ENCODE results near the gene ENPP4.
"Not testable (repeated sequence)": the region's sequence is repeated elsewhere in the genome, so short reads cannot be mapped to it uniquely, and the experiment has no call there.

The ENPP4 gene

DNA sequence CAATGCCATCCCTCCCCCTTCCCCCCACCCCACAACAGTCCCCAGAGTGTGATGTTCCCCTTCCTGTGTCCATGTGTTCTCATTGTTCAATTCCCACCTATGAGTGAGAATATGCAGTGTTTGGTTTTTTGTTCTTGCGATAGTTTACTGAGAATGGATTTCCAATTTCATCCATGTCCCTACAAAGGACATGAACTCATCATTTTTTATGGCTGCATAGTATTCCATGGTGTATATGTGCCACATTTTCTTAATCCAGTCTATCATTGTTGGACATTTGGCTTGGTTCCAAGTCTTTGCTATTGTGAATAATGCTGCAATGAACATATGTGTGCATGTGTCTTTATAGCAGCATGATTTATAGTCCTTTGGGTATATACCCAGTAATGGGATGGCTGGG, 1.5 kb downstream of the ENPP4 start:
- DNase-seq: not testable (repeated sequence)

- no peak for DNase-seq
Observed at GRCh38 chr6:46134216-46134615, 4.4 kb downstream of the ENPP4 start.

DNA sequence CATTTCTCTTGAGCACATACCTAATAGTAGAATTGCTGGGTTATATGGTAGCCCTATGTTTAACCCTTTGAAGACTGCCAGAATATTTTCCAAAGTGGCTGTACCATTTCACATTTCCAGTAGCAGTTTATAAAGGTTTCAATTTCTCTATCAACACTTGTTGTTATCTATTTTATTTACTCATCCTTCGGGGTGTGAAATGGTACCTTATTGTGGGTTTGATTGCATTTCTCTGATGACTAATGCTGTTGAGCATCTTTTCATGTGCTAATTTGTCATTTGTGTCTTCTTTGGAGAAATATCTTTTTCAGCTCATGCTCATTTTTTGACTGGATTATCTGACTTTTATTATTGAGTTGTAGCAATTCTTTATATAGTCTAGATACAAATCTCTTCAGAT, 5.4 kb downstream of the ENPP4 start:
- DNase-seq: no peak

DNA sequence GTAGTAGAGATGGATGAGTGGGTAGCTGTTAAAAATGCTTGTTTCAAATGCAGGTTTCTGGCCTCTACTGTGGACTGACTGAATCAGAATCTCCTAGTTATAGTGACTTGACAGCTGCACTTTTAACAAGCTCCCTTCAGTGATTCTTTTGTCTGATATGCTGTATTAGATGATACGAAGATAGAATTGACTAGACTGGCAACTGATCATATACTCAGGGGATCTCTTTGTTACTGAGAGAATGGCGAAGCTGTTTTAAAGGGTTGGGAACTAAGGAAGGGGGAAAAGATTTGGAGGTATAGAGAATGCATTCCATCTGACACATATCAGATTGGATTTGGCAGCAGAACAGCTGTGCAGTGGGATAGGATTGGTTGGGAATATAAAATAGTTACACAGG, 7.0 kb downstream of the ENPP4 start:
- DNase-seq: no peak

- DNase-seq: no peak
Observed at GRCh38 chr6:46137387-46137786, 7.6 kb downstream of the ENPP4 start.

- DNase-seq: no peak
Observed at GRCh38 chr6:46138281-46138680, 8.5 kb downstream of the ENPP4 start.

- no peak for DNase-seq
Observed at GRCh38 chr6:46144270-46144669, 14.5 kb downstream of the ENPP4 start.

DNA sequence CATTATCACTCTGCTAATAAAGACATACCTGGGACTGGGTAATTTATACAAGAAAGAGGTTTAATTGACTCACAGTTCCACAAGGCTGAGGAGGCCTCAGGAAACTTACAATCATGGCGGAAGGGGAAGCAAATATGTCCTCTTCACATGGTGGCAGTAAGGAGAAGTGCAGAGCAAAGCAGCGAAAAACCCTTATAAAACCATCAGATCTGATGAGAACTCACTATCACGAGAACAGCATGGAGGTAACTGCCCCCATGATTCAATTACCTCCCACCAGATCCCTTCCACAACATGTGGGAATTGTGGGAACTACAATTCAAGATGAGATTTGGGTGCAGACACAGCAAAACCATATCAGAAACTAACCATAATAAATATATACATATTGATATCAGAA, 19.3 kb downstream of the ENPP4 start:
- not testable (repeated sequence) for DNase-seq

- no peak for DNase-seq
Observed at GRCh38 chr6:46156701-46157100, 26.9 kb downstream of the ENPP4 start.

- DNase-seq: no peak
Observed at GRCh38 chr6:46159229-46159628, 29.4 kb downstream of the ENPP4 start.

GRCh38 chr6:46160102-46160501, 30.3 kb downstream of the ENPP4 start:
- no peak for DNase-seq

DNA sequence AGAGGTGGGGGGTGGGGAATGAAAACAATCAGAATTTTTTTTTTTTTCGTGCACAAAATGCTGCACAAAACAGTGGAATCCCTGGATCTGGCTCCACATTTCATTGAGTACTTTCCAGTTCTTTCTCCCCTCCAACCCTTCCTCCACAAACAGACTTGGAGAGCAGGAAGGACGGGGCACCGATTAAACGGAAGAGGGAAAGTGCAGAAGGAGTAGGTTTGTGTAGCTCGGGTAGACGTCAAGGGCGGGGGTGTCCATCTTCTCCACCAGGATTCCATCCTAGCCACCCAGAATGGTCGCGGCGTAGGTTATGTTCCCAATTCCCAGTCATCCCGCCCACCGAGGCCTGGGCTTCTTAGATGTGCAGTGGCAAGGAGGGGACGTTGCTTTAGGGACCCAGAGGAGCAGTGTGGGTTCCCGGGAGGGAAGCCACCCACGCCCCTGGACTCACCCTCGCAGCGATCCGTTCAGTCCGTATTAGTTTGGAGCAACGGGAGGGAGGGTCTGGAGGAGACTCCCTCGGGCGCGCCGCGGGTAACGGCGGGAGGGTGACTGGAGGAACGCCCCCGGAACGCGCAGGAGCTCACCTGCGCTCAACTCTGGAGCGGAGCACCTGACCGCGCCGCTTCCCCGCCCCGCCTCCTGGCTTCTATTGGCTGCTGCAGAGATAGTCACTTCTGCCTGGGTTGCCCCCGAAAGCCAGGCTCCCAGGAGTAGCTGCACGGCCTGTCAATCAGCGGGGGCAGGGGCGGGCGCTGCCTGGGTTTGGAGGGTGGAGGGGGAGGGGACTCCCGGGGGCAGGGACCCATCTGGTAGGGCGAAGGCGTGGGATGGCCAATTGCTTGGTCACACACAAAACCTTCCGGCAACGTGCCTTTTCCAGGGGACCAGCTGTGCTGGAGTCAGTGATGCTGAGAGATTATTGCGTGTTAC, 40.8 kb downstream of the ENPP4 start, which contains the start of gene ENPP5:
ENPP5 (minus strand) TSS at position 624 of the 933 bp plus-strand sequence. CDS start 2,718 bp downstream, outside the sequence.
- peak; percentile 29 to 69 (median 42) for DNase-seq

DNA sequence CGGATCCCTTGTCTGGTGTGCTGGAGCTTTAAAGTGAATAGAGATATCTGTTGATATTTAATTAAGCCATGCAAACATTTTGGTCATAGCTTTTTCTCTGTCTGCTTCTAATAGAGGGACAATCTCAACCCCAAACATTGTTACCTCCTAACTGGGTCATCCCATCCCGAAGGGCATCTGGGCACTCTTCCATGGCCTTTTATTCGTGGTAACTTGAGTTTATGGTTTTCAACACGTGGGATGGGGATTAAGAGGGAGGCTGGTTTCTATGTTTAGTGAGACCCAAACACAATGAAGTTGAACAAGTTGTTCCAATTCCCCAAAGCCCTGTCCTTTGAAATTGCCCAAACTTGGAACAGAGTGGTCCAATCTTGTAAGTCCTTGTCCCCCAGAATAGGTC, 42.4 kb downstream of the ENPP4 start:
- DNase-seq: no peak

- DNase-seq: no peak
Observed at GRCh38 chr6:46174904-46175303, 45.1 kb downstream of the ENPP4 start.

DNA sequence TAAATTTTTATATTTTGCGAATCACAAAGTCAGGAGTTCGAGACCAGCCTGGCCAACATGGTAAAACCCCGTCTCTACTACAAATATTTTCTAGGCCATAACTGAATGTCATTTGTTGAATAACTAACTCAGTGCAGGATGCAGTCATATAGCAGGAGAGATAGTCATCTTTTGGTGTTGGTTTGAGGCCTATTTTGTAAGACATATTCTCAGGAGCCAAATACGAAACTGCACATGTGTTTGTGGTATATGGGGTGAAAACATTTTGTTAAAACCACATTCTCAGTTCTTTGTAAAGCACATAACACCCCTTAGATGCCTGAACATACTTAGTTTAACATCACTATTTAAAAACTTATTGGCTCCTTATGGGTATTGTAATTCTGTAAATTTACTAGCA, 45.7 kb downstream of the ENPP4 start:
- peak in 1 of 6 experiments; percentile 4 for DNase-seq

DNA sequence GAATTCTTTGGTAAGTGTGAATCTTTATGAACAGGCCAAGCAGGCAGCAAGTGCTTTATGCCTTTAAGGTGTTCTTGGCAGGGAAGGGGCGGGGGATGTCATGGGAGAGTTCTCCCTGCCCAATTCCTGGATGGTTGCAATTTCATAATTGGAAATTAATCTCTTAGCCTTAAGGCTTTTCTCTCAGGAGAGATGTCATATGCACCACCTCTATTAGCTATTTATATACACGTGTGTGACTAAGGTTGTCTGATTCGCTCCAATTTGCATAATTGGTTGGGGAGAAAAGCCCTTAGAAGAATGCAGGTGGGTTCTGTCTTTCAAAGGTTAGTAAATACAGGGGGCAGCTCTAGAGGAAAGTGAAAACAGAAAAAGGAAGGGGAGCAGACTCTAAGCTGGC, 46.2 kb downstream of the ENPP4 start:
- DNase-seq: no peak

GRCh38 chr6:46184114-46184513, 54.3 kb downstream of the ENPP4 start:
- no peak for DNase-seq

DNA sequence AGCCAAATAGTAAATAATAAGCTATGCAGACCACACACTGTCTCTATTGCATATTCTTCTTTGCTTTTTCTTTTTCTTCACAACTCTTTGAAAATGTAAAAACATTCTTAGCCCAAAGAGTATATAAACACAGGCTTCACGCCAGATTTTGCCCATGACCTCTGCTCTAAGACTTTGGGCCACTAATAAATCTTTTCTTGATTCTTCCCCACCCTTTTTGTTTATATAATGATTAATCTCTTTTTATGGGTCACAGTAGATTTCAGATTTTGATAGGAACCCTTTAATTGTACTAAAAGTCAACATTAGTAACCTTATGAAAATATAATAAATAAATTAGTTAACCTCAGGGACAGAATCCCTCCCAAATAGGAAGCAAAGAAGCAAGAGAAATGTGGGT, 56.8 kb downstream of the ENPP4 start:
- no peak for DNase-seq

- no peak for DNase-seq
Observed at GRCh38 chr6:46189726-46190125, 59.9 kb downstream of the ENPP4 start.

DNA sequence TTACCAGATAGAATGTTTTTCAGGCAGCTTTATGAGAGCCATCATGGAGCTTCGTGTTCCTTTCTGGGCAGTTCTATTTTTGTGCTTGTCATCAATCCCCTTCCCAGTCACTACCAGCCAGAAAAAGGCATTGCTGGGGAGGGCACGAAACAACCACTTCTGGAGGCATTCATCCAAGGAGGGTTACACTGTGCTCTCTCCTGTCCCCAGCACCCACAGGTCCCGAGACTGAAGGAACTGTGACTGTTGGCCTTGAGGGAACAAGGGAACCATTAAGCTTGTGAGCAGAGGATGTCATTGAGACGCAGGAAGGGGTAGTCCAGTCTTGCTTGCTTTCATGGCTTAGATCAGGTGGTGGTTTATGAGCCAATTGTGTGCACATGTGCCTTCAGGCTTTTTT, 61.1 kb downstream of the ENPP4 start:
- DNase-seq: no peak

DNA sequence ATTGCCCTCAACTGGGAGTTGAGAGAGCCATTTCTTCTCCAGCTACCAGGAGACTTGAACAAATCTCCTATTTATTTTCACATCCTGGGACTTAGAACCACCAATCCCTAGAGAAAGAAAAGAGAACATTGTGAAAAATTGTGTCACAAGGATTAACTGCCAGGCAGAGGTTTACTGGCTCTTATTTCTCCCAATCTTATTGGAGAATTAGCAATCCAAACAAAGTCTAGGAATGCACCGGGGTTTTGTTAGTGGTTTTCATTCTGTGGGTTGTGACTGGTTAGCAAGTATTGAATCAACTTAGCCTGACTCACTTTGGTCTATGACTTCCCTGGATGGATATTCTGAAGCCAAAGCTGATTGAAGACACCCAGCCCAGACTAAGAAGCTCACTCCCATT, 62.2 kb downstream of the ENPP4 start:
- DNase-seq: no peak

Measured in stimulated activated naive CD4-positive, alpha-beta T cell (primary cell).